Caco-2 (cell line): ENCODE results near the gene COX8C. TPM values are rescaled to one million over a fixed set of nuclear protein-coding genes. Genes with fewer than 3 reads are reported as not detected.

ENCODE experiments used
- BruUV-seq: library from RNA; stranded (reverse); fragments of 400-500 nt; replicated peaks from 2 replicates; lab custom pipeline; 2021; lab: Mats Ljungman, UMichigan
- CTCF ChIA-PET: fragments of 300-600 bp; sonication (Branson Sonifier 250); formaldehyde crosslinking; loops from one replicate; lab custom pipeline; 2022; ENCODE audit warnings: antibody characterized with exemption; lab: Charles Lee
- POLR2A ChIA-PET: fragments of 300-600 bp; sonication (Branson Sonifier 250); formaldehyde crosslinking; loops from one replicate; lab custom pipeline; 2022; ENCODE audit warnings: antibody characterized with exemption; lab: Charles Lee
- DNase-seq, 2 experiments: peaks; one replicate each; pipeline versions ENCODE4 v3.0.0 to v3.0.0-alpha.2; 2020 to 2022
- H3K27me3 ChIP-seq: replicated peaks from 2 replicates; pipeline ENCODE4 v1.6.0; 2011; ENCODE audit warnings: low read length; ENCODE audit not compliant: control insufficient read depth, insufficient read depth
- H3K36me3 ChIP-seq: 2 replicates; pipeline ENCODE4 v1.5.1; 2011; ENCODE audit warnings: low read length; ENCODE audit not compliant: control insufficient read depth, insufficient read depth
- H3K4me1 ChIP-seq: fragments of 250-450 bp; sonication (Bioruptor Pico); 2 replicates; pipeline ENCODE4 v1.5.1; 2020; ENCODE audit warnings: mild to moderate bottlenecking
- H3K4me3 ChIP-seq: 2 replicates; pipeline ENCODE4 v1.5.1; 2011; ENCODE audit warnings: low read depth, mild to moderate bottlenecking, control low read depth, low read length
- H3K9me3 ChIP-seq: fragments of 250-450 bp; sonication (Bioruptor Pico); 2 replicates; pipeline ENCODE4 v1.5.1; 2020; ENCODE audit warnings: mild to moderate bottlenecking, moderate library complexity
- H3K27ac Mint-ChIP-seq: one replicate; pipeline ENCODE4 v1.8.0; 2022; ENCODE audit warnings: mixed read lengths; ENCODE audit not compliant: unreplicated experiment
- H3K27me3 Mint-ChIP-seq: one replicate; pipeline ENCODE4 v1.8.0; 2022; ENCODE audit warnings: mixed read lengths; ENCODE audit not compliant: insufficient read depth, unreplicated experiment
- H3K36me3 Mint-ChIP-seq: one replicate; pipeline ENCODE4 v1.8.0; 2022; ENCODE audit warnings: mild to moderate bottlenecking, mixed read lengths; ENCODE audit not compliant: insufficient read depth, unreplicated experiment
- H3K4me1 Mint-ChIP-seq: one replicate; pipeline ENCODE4 v1.8.0; 2022; ENCODE audit warnings: low read depth, mixed read lengths; ENCODE audit not compliant: unreplicated experiment
- H3K4me3 Mint-ChIP-seq: one replicate; pipeline ENCODE4 v1.8.0; 2022; ENCODE audit warnings: mild to moderate bottlenecking, moderate library complexity, mixed read lengths; ENCODE audit not compliant: unreplicated experiment
- H3K9me3 Mint-ChIP-seq: one replicate; pipeline ENCODE4 v1.8.0; 2022; ENCODE audit warnings: mixed read lengths; ENCODE audit not compliant: unreplicated experiment
- intact Hi-C: fragments of 100-400 bp; cut with micrococcal nuclease; formaldehyde crosslinking; loops from one replicate; pipeline ENCODE4 v1.10.0; 2022; ENCODE audit not compliant: unreplicated experiment
- total RNA-seq: library from RNA; stranded (reverse); gene quantifications from 2 replicates; pipeline ENCODE4 v1.2.3, GENCODE V29; 2022
- TF ChIP-seq, protein P1 (sequence below), 2 experiments: fragments of 200-600 bp in 1 of 2; IDR thresholded peaks; 1 replicate in 1 of 2; 2 replicates in 1 of 2; pipeline versions ENCODE4 v1.5.1 to v1.8.0; 2011 to 2022; ENCODE audit warnings: antibody characterized with exemption in 1 of 2, control low read depth in 1 of 2, inconsistent platforms in 1 of 2, low read depth in 1 of 2, low read length in 1 of 2, mild to moderate bottlenecking in 1 of 2, moderate library complexity in 1 of 2; ENCODE audit not compliant: insufficient read depth in 1 of 2, severe bottlenecking in 1 of 2, unreplicated experiment in 1 of 2

COX8C gene
- total RNA-seq, 1 experiment from 2014 or later: not detected

DNA sequence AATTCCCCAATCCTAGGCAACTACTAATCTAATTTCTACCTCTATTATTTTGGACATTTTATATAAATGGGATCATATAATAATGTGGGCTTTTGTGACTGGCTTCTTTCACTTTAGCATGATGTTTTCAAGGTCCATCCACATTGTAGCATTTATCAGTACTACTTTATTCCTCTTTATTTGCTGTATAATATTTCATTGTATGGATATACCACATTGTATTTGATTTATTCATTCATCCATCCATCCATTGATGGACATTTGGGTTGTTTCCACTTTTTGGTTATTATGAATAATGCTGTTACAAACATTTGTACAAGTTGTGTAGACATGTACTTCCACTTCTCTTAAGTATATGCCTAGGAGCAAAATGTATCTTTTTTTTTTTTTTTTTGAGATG is 31.4 kb upstream of the COX8C start:
- POLR2A ChIA-PET: no interaction called here
- intact Hi-C loops: no loop called here
- H3K27me3 Mint-ChIP-seq: no peaks in the 10 kb centered on the region
- Histone ChIP-seq H3K4me1 (peaks cover 4% of the 10 kb centered on the region), H3K4me3 (no peak overlapping the region), H3K36me3 (no peaks in the 10 kb centered on the region), H3K9me3 (no peaks in the 10 kb centered on the region), H3K27me3 (no peaks in the 10 kb centered on the region)
- H3K4me3 Mint-ChIP-seq: no peak overlapping the region
- no peak for DNase-seq
- peaks cover 6% of the 10 kb centered on the region for H3K36me3 Mint-ChIP-seq
- no TSS peak for BruUV-seq
- peaks cover 18% of the 10 kb centered on the region for H3K4me1 Mint-ChIP-seq
- no peak overlapping the region for H3K27ac Mint-ChIP-seq
- CTCF ChIA-PET: no interaction called here
- TF ChIP-seq, protein P1, sequence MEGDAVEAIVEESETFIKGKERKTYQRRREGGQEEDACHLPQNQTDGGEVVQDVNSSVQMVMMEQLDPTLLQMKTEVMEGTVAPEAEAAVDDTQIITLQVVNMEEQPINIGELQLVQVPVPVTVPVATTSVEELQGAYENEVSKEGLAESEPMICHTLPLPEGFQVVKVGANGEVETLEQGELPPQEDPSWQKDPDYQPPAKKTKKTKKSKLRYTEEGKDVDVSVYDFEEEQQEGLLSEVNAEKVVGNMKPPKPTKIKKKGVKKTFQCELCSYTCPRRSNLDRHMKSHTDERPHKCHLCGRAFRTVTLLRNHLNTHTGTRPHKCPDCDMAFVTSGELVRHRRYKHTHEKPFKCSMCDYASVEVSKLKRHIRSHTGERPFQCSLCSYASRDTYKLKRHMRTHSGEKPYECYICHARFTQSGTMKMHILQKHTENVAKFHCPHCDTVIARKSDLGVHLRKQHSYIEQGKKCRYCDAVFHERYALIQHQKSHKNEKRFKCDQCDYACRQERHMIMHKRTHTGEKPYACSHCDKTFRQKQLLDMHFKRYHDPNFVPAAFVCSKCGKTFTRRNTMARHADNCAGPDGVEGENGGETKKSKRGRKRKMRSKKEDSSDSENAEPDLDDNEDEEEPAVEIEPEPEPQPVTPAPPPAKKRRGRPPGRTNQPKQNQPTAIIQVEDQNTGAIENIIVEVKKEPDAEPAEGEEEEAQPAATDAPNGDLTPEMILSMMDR (IDR thresholded peaks at IDR 0.05; ENCODE audit: insufficient read depth in 1 of 2, low read depth in 1 of 2, low read length in 1 of 2, severe bottlenecking in 1 of 2, unreplicated experiment in 1 of 2): no peak
- H3K9me3 Mint-ChIP-seq: no peaks in the 10 kb centered on the region

DNA sequence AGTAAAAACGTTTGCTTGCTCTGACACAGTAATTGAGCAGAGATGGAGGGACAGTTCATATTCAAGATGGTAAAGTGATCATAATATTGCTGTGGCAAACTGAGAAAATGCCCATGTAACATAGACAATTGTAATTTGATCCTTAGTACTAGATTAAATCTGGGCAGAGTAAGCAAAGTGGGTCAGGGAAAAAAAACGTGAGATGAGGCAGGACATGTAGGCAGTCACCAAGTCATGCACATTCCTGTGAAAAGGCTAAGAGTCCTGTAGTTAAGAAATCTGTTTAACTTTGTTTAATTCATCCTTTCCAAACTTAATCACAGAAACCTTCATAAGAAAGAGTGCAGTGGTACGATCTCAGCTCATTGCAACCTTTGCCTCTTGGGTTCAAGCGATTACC is 30.3 kb upstream of the COX8C start:
- Histone ChIP-seq H3K9me3 (no peaks in the 10 kb centered on the region), H3K36me3 (no peaks in the 10 kb centered on the region), H3K4me3 (no peak overlapping the region), H3K4me1 (no peaks in the 10 kb centered on the region; the same call in none of the 2 replicates), H3K27me3 (no peaks in the 10 kb centered on the region)
- ChIA-PET POLR2A (no interaction called here), CTCF (no interaction called here)
- TF ChIP-seq, protein P1 (IDR thresholded peaks at IDR 0.05; ENCODE audit: insufficient read depth in 1 of 2, low read depth in 1 of 2, low read length in 1 of 2, severe bottlenecking in 1 of 2, unreplicated experiment in 1 of 2): no peak
- Mint-ChIP-seq H3K9me3 (no peaks in the 10 kb centered on the region), H3K36me3 (peaks cover 6% of the 10 kb centered on the region), H3K4me3 (no peak overlapping the region), H3K27ac (no peak overlapping the region), H3K4me1 (peaks cover 15% of the 10 kb centered on the region), H3K27me3 (no peaks in the 10 kb centered on the region)
- BruUV-seq: no TSS peak
- intact Hi-C loops: loop anchor here (2.0 kb wide), 1 partner anchor 32 kb away; no protein-coding TSS in a partner anchor
- DNase-seq: no peak

DNA sequence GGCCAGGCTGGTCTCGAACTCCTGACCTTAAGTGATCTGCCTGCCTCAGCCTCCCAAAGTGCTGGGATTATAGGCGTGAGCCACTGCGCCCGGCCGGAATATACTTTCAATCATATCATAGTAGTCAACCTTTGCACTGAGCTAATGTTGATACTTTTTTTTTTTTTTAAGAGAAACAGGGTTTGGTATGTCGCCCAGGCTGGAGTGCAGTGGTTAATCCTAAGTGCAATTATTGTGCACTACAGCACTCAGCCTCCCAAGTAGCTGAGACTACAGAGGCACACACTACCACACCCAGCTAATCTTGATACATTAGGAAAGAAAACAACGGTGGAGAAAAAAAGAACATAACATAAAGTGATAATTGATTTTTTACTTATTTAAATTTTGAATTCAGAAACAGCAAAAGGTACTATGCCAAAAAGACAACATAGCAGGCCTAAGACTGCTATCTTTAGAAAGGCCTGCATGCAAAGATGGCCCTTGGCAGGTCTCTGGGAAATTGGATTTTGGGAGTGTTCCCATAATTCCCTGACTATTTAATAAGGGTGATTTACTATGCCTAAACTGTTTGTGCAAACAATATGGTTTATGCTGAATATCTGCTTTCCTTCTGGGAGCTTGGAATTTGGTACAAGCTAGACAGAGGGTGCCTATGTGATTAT is 29.6 kb upstream of the COX8C start:
- Histone ChIP-seq H3K4me1 (no peaks in the 10 kb centered on the region; the same call in none of the 2 replicates), H3K27me3 (no peaks in the 10 kb centered on the region), H3K36me3 (no peaks in the 10 kb centered on the region), H3K9me3 (no peaks in the 10 kb centered on the region), H3K4me3 (no peak overlapping the region)
- TF ChIP-seq, protein P1 (IDR thresholded peaks at IDR 0.05; ENCODE audit: insufficient read depth in 1 of 2, low read depth in 1 of 2, low read length in 1 of 2, severe bottlenecking in 1 of 2, unreplicated experiment in 1 of 2): no peak
- no TSS peak for BruUV-seq
- H3K9me3 Mint-ChIP-seq: no peaks in the 10 kb centered on the region
- no peak for DNase-seq
- intact Hi-C loops: loop anchor here (2.0 kb wide), 1 partner anchor 31 kb away; no protein-coding TSS in a partner anchor
- peaks cover 6% of the 10 kb centered on the region for H3K36me3 Mint-ChIP-seq
- no peak overlapping the region for H3K4me3 Mint-ChIP-seq
- no peak overlapping the region for H3K27ac Mint-ChIP-seq
- no peaks in the 10 kb centered on the region for H3K27me3 Mint-ChIP-seq
- POLR2A ChIA-PET: interaction anchor here (0.5 kb wide), 1 partner anchor 764 kb away, joined by 4 read pairs; the partner anchor contains the start of genes DDX24 and IFI27L1
- H3K4me1 Mint-ChIP-seq: peaks cover 10% of the 10 kb centered on the region
- CTCF ChIA-PET: no interaction called here
